ENCODE data around the gene MCHR1. TPM values are rescaled to one million over a fixed set of nuclear protein-coding genes. Genes with fewer than 3 reads are reported as not detected.
A peak's percentile ranks its signal among the peaks of the same experiment; 100 is the strongest.

The MCHR1 gene, protein sequence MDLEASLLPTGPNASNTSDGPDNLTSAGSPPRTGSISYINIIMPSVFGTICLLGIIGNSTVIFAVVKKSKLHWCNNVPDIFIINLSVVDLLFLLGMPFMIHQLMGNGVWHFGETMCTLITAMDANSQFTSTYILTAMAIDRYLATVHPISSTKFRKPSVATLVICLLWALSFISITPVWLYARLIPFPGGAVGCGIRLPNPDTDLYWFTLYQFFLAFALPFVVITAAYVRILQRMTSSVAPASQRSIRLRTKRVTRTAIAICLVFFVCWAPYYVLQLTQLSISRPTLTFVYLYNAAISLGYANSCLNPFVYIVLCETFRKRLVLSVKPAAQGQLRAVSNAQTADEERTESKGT
- total RNA-seq: not detected

- H3K4me3 ChIP-seq: peak within 1 kb of the TSS in 2 of 3 donors; percentile 39 to 64
- no peaks in the 10 kb centered on the region for H3K27me3 ChIP-seq
- H3K9me3 ChIP-seq: no peaks in the 10 kb centered on the region
- intact Hi-C loops (cut with DNase I; ENCODE audit: low total_unique reads): no loop called here
- TF ChIP-seq, protein P1, sequence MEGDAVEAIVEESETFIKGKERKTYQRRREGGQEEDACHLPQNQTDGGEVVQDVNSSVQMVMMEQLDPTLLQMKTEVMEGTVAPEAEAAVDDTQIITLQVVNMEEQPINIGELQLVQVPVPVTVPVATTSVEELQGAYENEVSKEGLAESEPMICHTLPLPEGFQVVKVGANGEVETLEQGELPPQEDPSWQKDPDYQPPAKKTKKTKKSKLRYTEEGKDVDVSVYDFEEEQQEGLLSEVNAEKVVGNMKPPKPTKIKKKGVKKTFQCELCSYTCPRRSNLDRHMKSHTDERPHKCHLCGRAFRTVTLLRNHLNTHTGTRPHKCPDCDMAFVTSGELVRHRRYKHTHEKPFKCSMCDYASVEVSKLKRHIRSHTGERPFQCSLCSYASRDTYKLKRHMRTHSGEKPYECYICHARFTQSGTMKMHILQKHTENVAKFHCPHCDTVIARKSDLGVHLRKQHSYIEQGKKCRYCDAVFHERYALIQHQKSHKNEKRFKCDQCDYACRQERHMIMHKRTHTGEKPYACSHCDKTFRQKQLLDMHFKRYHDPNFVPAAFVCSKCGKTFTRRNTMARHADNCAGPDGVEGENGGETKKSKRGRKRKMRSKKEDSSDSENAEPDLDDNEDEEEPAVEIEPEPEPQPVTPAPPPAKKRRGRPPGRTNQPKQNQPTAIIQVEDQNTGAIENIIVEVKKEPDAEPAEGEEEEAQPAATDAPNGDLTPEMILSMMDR (IDR thresholded peaks at IDR 0.05): no peak
- TF ChIP-seq POLR2A (IDR thresholded peaks at IDR 0.05): no peak
- no peak for TF ChIP-seq POLR2AphosphoS5 (IDR thresholded peaks at IDR 0.05)
- DNase-seq (ENCODE audit: low spot score in 2 of 2): no peak
- H3K4me1 ChIP-seq: peaks cover 6 to 11% of the 10 kb centered on the region in 2 donors
- no peaks in the 10 kb centered on the region for H3K36me3 ChIP-seq
- H3K27ac ChIP-seq: no peak within 1 kb of the TSS
Observed at GRCh38 chr22:40679249-40679963, at the start of gene MCHR1. TSS of gene MCHR1 (plus strand) at chr22:40679484. CDS start at chr22:40679653, 169 bp downstream.

GRCh38 chr22:40631925-40632324, 47.4 kb upstream of the MCHR1 start:
- Histone ChIP-seq H3K36me3 (no peaks in the 10 kb centered on the region), H3K4me3 (no peak overlapping the region), H3K27ac (no peak overlapping the region), H3K9me3 (no peaks in the 10 kb centered on the region), H3K4me1 (peaks cover 0 to 7% of the 10 kb centered on the region in 2 donors), H3K27me3 (no peaks in the 10 kb centered on the region)
- TF ChIP-seq POLR2AphosphoS5 (IDR thresholded peaks at IDR 0.05) (no peak), POLR2A (IDR thresholded peaks at IDR 0.05) (no peak)
- TF ChIP-seq, protein P1 (IDR thresholded peaks at IDR 0.05): no peak
- DNase-seq (ENCODE audit: low spot score in 2 of 2): no peak
- intact Hi-C loops (cut with DNase I; ENCODE audit: low total_unique reads): no loop called here

DNA sequence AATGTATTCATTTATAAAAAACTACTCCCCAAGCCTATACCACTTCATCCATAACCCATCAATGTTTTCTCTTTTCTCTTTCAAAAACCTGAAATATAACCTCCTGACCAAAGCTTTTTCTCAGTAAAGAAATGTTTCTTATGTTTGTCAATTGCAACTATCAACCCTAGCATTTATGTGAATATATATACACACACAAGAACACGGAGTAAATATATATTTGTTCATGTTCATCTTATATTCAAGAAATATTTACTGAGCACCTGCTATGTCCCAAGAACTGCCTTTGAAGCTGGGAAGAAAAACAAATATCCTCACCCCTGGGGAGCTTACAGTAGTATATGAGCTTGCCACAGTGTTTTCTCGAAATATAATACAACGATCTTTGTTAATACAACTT, 46.2 kb upstream of the MCHR1 start:
- no peak for DNase-seq (ENCODE audit: low spot score in 2 of 2)
- Histone ChIP-seq H3K4me1 (peaks cover under 1 to 3% of the 10 kb centered on the region in 2 donors), H3K27ac (no peak overlapping the region), H3K9me3 (no peaks in the 10 kb centered on the region), H3K27me3 (no peaks in the 10 kb centered on the region), H3K36me3 (no peaks in the 10 kb centered on the region), H3K4me3 (no peak overlapping the region)
- TF ChIP-seq POLR2AphosphoS5 (IDR thresholded peaks at IDR 0.05) (no peak), POLR2A (IDR thresholded peaks at IDR 0.05) (no peak)
- TF ChIP-seq, protein P1 (IDR thresholded peaks at IDR 0.05): no peak
- intact Hi-C loops (cut with DNase I; ENCODE audit: low total_unique reads): no loop called here

GRCh38 chr22:40634119-40634903, 45.0 kb upstream of the MCHR1 start:
- H3K36me3 ChIP-seq: no peaks in the 10 kb centered on the region
- TF ChIP-seq POLR2AphosphoS5 (IDR thresholded peaks at IDR 0.05): no peak
- no peak for TF ChIP-seq POLR2A (IDR thresholded peaks at IDR 0.05)
- peaks cover 0 to 3% of the 10 kb centered on the region in 2 donors for H3K4me1 ChIP-seq
- peak overlapping the region; percentile 95 for H3K27ac ChIP-seq
- DNase-seq (ENCODE audit: low spot score in 2 of 2): no peak
- intact Hi-C loops (cut with DNase I; ENCODE audit: low total_unique reads): no loop called here
- H3K4me3 ChIP-seq: peak overlapping the region; percentile 96 to 99 (median 96)
- H3K27me3 ChIP-seq: no peaks in the 10 kb centered on the region
- no peaks in the 10 kb centered on the region for H3K9me3 ChIP-seq

- Histone ChIP-seq H3K4me1 (peaks cover 0 to 3% of the 10 kb centered on the region in 2 donors), H3K36me3 (no peaks in the 10 kb centered on the region), H3K27ac (peak overlapping the region; percentile 95), H3K27me3 (no peaks in the 10 kb centered on the region), H3K9me3 (no peaks in the 10 kb centered on the region), H3K4me3 (peak overlapping the region; percentile 96 to 99 (median 96))
- intact Hi-C loops (cut with DNase I; ENCODE audit: low total_unique reads): no loop called here
- DNase-seq (ENCODE audit: low spot score in 2 of 2): no peak
- TF ChIP-seq POLR2AphosphoS5 (IDR thresholded peaks at IDR 0.05): peak in 1 of 3 donors; percentile 15
- TF ChIP-seq, protein P1 (IDR thresholded peaks at IDR 0.05): no peak
- no peak for TF ChIP-seq POLR2A (IDR thresholded peaks at IDR 0.05)
Observed at GRCh38 chr22:40635043-40635939, 44.0 kb upstream of the MCHR1 start.
